HG03342 (cell line): ENCODE measurements around the gene FUT8.

Experiments used
- ATAC-seq: cut with Tn5 transposase; IDR thresholded peaks from one replicate; pipeline ENCODE4 v1.9.1; 2021; ENCODE audit warnings: mild to moderate bottlenecking, moderate library complexity; ENCODE audit not compliant: unreplicated experiment

The FUT8 gene

DNA sequence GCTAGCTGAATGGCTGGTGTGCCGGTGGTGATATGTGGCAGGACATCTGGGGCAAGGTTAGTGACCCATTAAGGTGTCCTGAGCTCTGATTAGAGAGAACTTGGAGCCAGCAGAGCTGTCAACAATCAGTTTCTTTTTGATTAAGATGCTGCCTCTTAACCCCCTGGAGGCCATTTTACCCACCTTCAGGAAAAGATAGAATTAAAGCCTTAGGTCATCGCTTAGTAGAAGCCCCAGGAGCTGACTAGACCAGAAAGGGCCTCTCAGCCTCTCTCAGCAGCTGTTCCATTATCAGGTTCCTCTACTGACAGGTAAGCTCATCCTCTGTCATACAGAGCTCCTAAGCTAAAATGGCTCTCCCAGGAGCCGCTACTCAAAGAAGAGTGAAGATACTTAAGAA is 339.0 kb downstream of the FUT8 start:
- ATAC-seq: no peak

DNA sequence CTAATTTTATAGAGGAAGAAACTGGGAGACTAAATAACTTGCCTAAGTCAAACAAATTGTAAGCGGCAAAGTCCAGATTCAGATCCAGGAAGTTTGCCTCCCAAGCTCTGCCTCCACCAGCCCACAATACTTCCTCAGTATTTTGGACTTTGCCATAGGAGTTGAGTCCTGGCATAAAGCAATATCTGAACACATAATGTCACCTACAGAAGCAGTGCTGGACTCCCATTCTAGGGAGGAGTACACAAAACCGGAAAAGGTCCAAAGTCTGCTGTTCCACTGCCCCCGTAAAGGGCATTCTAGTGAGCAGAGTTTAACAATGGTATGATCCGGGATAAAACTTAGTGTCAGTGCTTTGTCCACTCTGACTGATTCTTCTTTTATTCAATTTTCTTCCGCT is 340.5 kb downstream of the FUT8 start:
- no peak for ATAC-seq

DNA sequence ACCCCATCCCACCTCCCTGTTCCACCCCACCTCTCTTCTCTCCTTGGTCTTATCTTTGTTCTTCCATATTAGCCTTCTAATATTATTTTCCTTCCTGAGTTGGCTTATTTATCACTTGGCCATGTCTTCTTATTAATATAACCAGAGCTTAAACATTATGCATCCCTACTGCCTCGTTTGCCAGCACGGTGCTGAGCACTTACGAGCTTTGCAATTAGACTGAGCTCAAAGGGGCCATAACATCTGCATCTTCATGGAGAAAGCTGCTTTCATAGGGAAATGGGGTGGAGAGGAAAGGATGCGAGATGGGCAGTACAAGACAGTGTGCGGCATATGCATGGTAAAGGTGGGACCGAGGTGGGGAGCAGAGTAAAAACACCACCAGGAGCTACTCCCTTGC is 342.8 kb downstream of the FUT8 start:
- ATAC-seq: no peak

DNA sequence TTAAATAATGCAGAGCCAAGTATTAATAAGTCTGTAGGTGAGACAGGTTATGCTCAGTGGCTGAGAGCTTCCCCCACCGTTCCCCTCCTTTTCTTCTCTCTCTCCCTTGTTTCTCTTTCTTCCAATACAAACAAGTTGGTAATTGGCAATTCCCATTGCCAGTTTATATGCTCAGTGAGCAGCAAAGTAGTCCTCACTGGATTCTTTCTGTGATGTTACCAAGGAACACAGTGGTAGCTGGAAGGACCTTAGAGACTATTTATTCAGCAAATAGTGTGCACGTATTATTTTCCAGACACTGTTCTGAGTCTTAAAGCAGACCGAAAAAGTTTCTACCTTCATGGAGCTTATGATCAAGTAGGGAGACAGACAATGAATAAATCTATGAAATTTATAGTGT is 344.4 kb downstream of the FUT8 start:
- ATAC-seq: no peak

DNA sequence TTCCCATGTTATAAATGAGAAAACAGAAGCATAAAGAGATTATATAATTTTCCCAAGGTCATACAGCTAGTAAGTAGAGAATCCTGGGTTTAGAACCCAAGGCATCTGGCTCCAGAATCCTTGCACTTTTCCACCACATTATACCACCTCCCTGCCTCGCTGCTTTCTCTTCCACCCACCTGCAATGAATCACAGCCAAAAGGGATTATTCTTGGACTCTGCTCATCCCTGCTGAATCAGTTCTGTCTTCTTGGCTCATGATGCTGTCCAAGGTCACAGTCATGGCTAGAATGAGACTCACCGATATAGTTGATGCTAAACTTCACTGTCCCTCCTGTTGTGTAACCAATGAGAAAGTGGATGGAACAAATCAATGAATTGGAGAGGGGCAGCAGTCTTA is 356.6 kb downstream of the FUT8 start:
- ATAC-seq: no peak

DNA sequence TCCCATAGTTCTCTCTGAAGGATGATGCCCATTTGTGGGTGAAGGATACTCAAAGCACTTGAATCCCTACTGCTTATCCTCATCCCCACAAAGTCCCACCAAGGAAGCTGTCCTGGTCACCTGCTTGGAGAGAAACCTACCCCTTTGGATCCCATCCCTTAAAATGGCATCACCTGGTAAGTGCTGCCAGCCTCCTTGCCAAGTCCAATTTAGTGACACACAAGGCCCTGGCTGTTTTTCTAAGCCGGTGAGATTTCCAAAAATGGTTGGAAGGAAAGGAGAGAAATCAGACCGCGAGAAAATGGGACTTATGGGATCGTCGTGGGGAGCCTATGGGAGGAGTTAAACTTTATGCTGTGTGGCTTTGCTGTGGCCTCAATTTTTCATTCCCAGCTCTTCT is 358.2 kb downstream of the FUT8 start:
- ATAC-seq: no peak

DNA sequence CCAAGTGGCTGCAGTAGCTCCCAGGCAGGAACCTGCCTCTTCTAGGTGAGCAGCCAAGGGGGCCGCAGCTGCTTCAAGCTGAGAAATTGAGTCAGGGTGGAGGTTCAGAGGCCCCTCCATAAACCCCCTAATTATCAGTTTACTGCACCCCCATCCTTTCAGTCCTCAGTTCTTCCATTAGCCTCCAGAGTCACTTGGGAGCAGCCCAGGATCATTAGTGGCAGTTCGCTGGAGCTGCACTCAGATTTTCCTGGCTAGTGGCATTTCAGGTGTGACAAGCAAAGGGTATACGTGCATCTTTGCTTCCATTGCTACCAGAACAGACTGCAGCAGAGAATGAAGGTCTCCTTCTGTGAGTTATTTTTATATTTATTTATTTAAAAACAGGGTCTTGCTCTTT is 358.7 kb downstream of the FUT8 start:
- ATAC-seq: no peak

DNA sequence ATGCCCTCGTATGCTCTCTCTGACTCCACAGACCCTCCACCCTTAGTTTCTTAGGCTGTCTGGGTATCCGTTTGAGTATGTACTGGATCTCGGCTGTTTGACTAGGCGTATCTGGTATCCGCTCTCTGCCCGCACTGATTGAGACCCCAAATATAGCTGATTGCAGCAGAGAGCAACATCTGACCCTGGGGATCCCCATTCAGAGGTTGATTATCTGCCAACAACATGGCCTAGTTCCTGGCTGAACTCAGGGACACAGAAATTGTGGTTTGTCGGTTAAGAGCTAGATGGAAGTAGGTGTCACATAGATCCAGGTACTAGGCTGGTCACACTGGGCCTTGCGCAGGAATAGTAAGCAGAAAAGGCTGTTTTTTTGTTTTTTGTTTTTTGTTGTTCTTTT is 359.9 kb downstream of the FUT8 start:
- no peak for ATAC-seq

DNA sequence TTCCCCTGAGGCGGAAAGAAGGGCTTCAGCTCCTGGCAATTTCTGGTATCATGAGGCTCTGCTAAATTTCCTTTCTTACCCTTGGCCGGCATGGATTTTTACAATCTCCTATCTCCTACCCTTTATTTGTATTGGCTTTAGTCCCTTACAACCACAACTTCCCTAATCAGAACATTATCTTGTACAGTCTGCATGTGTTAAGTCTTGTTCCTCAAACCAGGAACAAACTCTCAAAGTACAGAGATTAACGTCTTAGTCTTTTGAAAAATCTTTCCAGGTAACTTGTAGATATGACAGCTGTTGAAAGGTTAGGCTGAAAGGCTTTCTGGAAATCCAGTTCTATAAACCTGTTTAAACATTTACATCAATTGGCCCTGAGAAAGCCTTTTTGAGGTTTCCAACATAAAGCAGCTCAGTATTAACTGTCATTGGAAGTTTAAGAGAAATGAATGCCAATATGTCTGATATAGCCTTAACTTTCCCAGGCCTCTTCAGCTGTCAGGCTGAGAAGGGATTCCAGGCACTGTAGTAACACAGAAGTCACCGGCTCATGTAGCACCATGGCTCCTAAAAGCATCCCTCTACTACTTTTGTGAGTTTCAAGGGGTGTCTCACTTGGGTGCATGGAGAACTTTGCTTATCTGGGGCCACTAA is 360.5 kb downstream of the FUT8 start:
- ATAC-seq: no peak

DNA sequence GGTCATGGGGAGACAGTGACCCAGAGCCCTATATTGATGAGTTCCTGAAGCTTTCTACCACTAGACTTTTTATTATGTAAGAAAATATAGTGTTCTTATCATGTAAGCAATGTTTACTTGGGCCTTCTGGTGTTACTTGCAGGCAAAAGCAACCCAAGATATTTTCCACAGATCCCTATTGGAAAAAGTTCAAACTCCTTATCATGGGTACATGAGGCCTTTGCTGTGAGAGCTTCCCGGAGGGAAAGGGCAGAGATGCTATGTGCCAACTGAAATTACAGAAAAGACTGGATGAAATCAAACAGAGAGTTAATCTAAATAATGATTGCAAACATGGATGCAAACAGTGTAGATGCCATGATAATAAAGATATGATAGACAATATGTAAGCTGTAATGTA is 361.5 kb downstream of the FUT8 start:
- ATAC-seq: no peak

DNA sequence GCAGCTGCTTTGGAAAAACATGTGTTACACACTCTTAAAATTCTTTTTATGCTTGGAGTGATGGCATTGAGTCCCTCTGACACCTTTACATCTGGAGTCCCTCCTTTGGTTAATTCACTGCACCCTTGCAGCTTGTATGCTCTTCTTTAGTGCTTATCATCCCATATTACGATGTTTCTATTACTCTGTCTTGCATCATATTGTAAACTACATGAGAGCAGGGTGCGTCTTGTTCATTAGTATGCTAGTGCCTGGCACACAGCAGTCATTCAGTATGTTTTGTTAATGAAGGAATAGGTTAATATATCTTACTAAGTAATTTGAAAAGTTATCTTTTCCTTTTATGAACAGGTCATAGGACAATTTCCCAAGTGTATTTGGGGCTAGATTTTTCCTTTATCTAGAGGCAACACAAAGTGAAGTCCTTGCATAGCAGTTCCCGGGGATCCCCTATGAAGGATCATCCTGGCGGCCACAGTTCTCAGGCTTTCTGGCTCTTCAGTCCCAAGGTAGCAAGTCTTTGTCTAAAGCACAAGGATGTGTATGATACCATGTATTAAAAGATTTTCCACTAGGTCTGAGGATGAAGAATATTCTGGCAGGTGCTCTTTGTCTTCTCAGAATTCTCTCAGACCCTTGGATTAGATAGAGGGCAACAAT is 363.8 kb downstream of the FUT8 start:
- no peak for ATAC-seq

DNA sequence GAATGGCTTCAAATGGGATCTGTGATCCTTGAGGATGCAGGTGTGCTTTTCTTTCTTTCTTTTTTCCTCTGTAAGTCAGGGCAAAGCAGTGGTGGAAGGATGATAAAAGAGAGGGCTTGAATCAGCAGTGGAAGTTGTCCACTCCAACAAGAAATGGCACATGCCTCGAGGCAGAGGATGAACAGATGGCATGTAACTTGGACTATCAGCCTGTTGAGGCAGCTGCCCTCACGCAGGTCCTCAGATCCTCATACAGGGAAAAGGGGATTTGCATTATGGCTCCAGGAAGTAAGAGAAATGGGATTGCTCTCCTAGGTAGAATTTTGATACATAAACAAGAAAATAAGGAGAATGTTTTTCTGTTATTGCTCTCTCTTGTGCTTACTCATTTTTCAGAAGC is 368.0 kb downstream of the FUT8 start:
- no peak for ATAC-seq

DNA sequence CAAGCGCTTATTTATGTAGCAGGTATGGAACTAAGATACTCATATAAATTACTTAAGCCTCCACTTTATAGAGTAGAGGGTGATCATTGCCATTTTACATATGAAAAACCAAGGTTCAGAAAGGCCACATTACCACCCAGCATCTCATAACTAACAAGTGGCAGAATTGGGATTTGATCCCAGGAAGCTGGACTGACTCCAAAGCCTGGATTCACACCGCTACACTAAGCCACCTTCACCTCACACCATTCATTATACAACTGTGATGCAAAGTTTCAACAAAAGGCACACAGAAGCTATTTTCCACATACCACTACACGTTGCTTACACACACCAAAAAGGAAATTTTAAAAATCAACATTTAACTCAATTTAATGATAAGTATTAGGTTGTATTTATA is 370.6 kb downstream of the FUT8 start:
- no peak for ATAC-seq

DNA sequence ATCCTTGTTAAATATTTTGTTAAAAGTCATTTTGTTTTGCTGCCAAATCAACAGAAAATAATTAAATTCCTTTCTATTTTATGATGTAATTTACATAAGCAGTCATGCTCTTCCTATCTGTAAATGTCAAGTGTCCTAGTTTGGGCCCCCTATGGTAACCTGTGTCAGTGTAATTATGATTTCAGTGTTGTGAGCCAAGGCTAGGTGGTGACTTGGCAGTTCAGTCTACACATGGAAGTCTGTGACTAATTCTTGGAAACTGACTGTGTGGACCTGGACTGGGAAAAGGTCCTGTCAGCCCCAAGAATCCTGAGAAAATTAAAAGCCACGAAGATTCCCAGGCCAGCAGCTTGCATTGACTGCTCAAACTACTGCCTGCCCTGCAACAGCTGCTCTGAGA is 371.0 kb downstream of the FUT8 start:
- ATAC-seq: no peak

DNA sequence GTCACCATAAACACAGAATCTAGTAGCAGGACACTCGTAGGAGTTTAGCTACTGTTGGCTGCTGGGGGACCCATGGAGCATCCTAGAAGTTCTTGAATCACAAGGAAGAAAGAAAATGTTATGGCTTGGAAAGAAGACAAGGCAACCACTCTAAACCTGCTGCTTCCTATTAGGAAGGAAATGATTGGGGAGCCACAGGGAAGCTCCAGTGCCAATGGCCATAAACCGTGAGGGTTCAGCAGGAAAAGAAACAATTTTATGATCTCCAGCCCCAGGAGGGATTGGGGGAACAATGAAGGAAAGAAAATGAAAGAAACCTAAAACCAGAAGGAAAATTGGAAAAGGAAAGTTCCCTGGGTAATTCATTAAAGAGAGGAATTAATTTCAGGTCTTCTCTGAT is 372.0 kb downstream of the FUT8 start:
- ATAC-seq: no peak

DNA sequence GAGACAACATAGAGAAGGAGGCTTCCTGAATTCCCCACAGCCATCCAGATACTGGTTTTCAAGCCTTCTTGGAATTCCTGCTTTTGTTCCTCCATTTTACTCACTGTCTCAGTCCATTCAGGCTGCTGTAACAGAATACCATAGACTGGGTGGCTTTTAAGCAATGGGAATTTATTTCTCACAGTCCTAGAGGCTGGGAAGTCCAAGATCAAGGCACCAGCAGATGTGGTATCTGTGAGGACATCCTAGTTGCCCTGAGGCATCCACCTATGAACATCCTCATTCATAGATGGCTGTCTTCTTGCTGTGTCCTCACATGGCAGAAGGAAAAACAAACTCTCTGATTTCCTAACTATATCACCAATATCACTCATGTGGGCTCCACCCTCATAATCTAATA is 374.9 kb downstream of the FUT8 start:
- ATAC-seq: no peak

DNA sequence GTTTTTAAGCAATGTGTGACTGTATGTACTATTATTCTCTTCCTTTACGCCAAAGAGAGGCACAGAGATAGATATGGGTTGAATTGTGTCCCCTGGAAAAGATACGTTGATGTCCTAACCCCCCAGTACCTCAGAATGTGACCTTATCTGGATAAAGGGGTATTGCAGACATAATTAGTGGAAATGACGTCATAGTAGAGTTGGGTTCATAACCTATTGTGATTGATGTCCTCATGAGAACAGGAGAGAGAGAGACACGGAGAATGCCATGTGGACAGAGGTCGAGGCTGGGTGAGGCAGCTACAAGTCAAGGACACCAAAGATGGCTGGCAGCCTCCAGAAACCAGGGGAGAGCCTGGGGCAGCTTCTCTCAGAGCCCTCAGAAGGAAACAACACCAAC is 376.3 kb downstream of the FUT8 start:
- ATAC-seq: no peak

DNA sequence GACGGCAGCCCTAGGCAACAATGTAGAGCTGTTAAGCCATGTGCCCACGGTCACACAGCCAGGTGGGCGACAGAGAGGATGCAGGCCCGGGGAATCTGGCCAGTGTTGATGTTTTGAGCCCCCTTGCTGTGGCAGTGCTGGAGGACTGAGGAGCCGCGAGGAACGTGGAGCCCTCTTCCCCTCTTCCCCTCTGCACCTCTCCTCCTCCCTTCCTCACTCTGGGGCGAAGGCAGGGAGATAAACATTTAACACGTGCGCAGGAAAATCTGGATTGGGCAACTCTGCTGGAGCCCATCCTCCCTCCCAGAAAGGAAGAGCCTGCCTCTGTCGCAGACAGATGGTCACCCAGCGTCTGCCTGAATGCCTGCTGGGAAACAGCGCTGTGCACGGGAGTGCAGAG is 376.8 kb downstream of the FUT8 start:
- ATAC-seq: no peak

DNA sequence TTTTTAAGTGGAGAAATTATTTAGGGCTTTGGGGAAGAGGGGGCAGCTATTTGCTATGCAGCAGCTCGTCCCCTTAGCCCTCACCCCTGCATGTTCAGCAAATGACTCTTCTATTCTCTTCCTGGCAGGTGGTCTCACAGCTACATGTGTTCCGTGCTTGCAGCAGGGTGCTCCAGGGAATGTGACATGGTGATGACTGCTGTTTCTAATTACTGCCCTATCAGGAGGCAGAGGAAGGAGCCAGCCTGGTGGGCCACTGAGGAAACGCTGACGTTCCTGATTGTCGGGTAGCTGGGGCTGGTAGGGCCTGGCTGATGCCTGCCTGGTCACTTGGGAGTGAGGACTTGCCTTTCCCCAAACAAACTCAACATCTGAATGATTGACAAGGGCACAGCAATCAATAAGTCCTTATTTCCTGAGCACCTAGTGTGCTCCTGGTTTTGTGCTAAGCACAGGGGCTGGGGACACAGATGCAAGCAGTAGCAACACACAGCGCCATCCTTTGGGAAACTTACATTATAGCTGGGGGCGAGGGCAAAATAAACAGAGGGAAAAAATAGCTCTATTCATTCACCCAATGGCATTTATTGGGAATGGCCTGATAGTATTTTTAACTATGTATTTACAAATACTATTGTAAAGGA is 377.8 kb downstream of the FUT8 start:
- ATAC-seq: no peak

DNA sequence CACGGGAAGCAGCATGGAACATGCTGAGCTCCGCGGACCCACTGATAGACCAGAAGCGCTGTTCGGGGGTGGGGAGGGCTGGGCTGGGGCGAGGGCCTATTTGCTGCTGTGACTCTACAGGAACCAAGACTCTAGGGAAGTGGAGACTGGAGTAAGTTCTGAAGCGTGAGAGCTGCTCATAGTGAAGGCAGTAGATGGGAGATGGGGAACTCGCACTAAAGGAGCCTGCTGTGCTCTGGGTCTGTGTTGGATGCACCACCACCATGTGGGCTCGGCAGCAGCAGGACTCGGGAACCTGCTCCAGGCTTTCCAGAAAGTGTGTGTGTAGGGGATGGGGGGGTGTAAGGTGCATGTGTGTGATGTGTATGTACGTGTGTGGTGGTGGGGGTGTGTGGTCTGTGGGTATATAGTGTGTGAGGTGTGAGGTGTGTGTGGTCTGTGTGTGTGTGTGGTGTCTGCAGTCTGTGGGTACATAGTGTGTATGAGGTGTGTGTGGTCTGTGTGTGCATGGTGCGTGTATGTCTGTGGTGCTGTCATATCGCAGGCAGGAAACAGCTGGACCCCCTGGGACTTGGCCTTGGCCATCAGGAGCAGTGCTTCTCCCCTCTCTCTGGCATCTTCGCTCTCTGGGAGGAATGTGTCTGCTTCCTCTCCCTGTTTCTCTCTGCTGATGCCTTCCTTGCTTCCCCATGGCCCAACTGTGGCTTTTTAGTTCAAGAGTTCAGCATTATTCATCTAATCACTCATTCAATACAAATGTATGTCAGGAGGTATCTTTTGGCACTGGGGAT is 378.9 kb downstream of the FUT8 start:
- ATAC-seq: no peak

DNA sequence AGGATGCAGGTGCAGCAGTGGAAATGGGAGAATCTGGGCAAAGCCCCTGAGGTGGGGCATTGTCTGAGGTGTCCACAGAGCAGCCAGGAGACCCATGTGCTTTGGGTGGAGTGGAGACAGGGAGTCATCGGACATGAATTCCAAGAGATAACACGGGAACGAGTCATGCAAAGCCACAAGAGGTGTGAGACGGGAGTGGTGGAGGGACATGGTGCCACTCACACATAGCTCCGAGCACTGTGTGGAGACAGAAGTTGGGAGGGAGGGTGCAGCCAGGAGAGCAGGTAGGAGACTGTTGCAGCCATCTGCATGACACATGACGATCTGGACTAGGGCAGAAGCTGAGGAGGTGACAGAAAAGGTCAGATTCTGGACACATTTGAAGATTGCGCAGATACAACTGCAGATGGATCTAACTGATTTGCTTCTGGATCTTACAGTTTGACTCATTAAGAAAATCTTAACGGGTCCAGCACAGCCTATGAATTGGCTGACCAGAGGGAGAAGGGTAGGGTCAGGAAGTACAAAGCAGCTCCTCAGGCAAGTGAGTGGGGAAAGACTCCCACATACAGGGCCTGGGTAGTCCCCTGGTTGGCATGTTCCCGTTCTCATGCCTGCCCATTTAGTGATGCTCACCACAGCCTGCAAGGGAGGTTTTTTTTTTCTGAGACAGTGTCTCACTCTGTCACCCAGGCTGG is 379.8 kb downstream of the FUT8 start:
- ATAC-seq: no peak
